ENCODE data around the gene EXOSC3. TPM values are rescaled to one million over a fixed set of nuclear protein-coding genes. Genes with fewer than 3 reads are reported as not detected.

The EXOSC3 gene
- total RNA-seq, 4 donors from 2014 or later, result 32.0 to 52.0 (median 43.0) TPM

GRCh38 chr9:37792122-37792521, 7.3 kb upstream of the EXOSC3 start:
- WGBS, result 84% methylated on average over 5 of the region's 5 CpGs
- TF ChIP-seq CTCF (IDR thresholded peaks at IDR 0.05), result no peak
- TF ChIP-seq POLR2A (IDR thresholded peaks at IDR 0.05; ENCODE audit: low read depth), result no peak
- no peak for TF ChIP-seq POLR2AphosphoS5 (IDR thresholded peaks at IDR 0.05)
- TF ChIP-seq EP300 (IDR thresholded peaks at IDR 0.05), result no peak
- intact Hi-C loops (cut with DNase I), result no loop called here
- no peaks in the 10 kb centered on the region for H3K4me1 ChIP-seq
- DNase-seq (ENCODE audit: extremely low spot score), result no peak
- no peaks in the 10 kb centered on the region for H3K9me3 ChIP-seq
- H3K36me3 ChIP-seq, result peaks cover 0 to 10% (median 0%) of the 10 kb centered on the region in 4 donors
- H3K27me3 ChIP-seq, result peaks cover 0 to 3% (median 2%) of the 10 kb centered on the region in 4 donors
- no peak overlapping the region for H3K4me3 ChIP-seq
- H3K27ac ChIP-seq (replicated peaks in 1 of 4), result no peak overlapping the region

- H3K4me1 ChIP-seq, result peaks cover 0 to 8% (median 7%) of the 10 kb centered on the region in 4 donors
- intact Hi-C loops (cut with DNase I), result no loop called here
- TF ChIP-seq CTCF (IDR thresholded peaks at IDR 0.05) (no peak), EP300 (IDR thresholded peaks at IDR 0.05) (no peak), POLR2AphosphoS5 (IDR thresholded peaks at IDR 0.05) (no peak), POLR2A (IDR thresholded peaks at IDR 0.05; ENCODE audit: low read depth) (no peak)
- DNase-seq (ENCODE audit: extremely low spot score), result no peak
- no peak overlapping the region for H3K4me3 ChIP-seq
- H3K36me3 ChIP-seq, result peaks cover 0 to 7% (median 0%) of the 10 kb centered on the region in 4 donors
- H3K27ac ChIP-seq (replicated peaks in 1 of 4), result no peak overlapping the region
- peaks cover 0 to 9% (median 5%) of the 10 kb centered on the region in 4 donors for H3K27me3 ChIP-seq
- 89% methylated on average over 2 of the region's 2 CpGs for WGBS
- H3K9me3 ChIP-seq, result no peaks in the 10 kb centered on the region
Observed at GRCh38 chr9:37790096-37790495, 5.2 kb upstream of the EXOSC3 start.

- intact Hi-C loops (cut with DNase I), result loop anchor here (10.0 kb wide), 1 partner anchor 304 kb away; the partner anchor contains the start of gene POLR1E
- WGBS, result 79% methylated on average over 6 of the region's 6 CpGs
- no peak for DNase-seq (ENCODE audit: extremely low spot score)
Observed at GRCh38 chr9:37788332-37788731, 3.5 kb upstream of the EXOSC3 start.

GRCh38 chr9:37787059-37787458, 2.2 kb upstream of the EXOSC3 start:
- Histone ChIP-seq H3K4me3 (no peak overlapping the region), H3K4me1 (peaks cover 10 to 33% (median 26%) of the 10 kb centered on the region in 4 donors), H3K27ac (replicated peaks in 1 of 4) (no peak overlapping the region), H3K9me3 (no peaks in the 10 kb centered on the region), H3K27me3 (peaks cover 0 to 9% (median 5%) of the 10 kb centered on the region in 4 donors), H3K36me3 (peaks cover 5 to 23% (median 13%) of the 10 kb centered on the region in 4 donors)
- no peak for DNase-seq (ENCODE audit: extremely low spot score)
- 50% methylated on average over 19 of the region's 45 CpGs for WGBS
- TF ChIP-seq CTCF (IDR thresholded peaks at IDR 0.05) (no peak), EP300 (IDR thresholded peaks at IDR 0.05) (no peak), POLR2AphosphoS5 (IDR thresholded peaks at IDR 0.05) (no peak), POLR2A (IDR thresholded peaks at IDR 0.05; ENCODE audit: low read depth) (no peak)
- intact Hi-C loops (cut with DNase I), result loop anchor here (10.0 kb wide), 1 partner anchor 302 kb away; the partner anchor contains the start of gene POLR1E

More at GRCh38 chr9:37788332-37788731, 3.5 kb upstream of the EXOSC3 start:
- Histone ChIP-seq H3K4me1 (peaks cover 9 to 20% (median 18%) of the 10 kb centered on the region in 4 donors), H3K27me3 (peaks cover 0 to 9% (median 5%) of the 10 kb centered on the region in 4 donors), H3K4me3 (no peak overlapping the region), H3K36me3 (peaks cover 0 to 11% (median 3%) of the 10 kb centered on the region in 4 donors), H3K27ac (replicated peaks in 1 of 4) (no peak overlapping the region), H3K9me3 (no peaks in the 10 kb centered on the region)
- TF ChIP-seq POLR2AphosphoS5 (IDR thresholded peaks at IDR 0.05) (no peak), POLR2A (IDR thresholded peaks at IDR 0.05; ENCODE audit: low read depth) (no peak), CTCF (IDR thresholded peaks at IDR 0.05) (no peak), EP300 (IDR thresholded peaks at IDR 0.05) (no peak)

All from esophagus muscularis mucosa (tissue), 4 donors.